ENCODE results near the gene OR9I1.

- TF ChIP-seq CTCF (IDR thresholded peaks at IDR 0.05 in 8 of 11, conservative IDR thresholded peaks at IDR 0.05 in 3 of 11) = no peak
- TF ChIP-seq POLR2AphosphoS5 (IDR thresholded peaks at IDR 0.05) = no peak
These were observed 8.2 kb upstream of the OR9I1 start for GRCh38 chr11:58133309-58134076.

All from spleen (tissue), 7 donors.